Stimulated activated CD8-positive, alpha-beta memory T cell treated with anti-CD3 and anti-CD28 coated beads, Interleukin-15, amount 100 ng/mL, for 4 hours (primary cell): ENCODE measurements around the gene RP9.

ENCODE experiments used
- DNase-seq, 2 donors: peaks; one replicate each; pipeline ENCODE4 v3.0.0-alpha.2; 2020; ENCODE audit warnings: low read depth in 2 of 2

The RP9 gene, protein sequence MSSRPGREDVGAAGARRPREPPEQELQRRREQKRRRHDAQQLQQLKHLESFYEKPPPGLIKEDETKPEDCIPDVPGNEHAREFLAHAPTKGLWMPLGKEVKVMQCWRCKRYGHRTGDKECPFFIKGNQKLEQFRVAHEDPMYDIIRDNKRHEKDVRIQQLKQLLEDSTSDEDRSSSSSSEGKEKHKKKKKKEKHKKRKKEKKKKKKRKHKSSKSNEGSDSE

DNA sequence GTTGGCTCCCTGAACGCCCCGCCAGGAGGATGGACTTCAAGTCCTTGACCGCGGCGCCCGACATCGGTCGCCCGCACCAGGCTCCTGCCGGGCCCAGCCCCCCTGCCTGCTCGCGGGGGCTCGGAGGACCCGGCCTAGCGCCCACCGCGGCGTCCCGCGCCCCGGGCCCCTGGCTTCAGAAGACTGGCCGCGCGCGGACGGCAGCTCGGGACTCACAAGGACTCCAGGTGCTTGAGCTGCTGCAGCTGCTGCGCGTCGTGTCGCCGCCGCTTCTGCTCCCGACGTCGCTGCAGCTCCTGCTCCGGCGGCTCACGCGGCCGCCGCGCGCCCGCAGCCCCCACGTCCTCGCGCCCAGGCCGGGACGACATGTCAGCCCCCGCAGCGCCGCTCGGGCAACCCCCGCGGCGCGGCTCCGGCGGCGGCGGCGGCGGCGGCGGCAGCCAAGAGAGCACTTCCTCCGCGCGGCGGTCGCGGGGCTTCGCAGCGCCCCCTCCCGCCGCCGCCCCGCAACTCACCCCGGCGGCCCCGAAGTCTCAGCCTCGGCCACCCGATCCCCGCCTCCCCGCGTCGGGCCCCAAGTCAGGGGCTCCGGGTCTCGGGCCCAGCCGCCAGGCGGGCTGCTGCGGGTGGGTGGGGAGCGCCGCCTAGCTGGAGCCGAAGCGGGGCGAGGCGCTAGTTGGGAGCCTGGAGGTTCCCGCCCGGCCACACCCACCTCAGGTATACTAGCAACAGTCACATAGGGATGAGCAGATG is at the start of gene RP9:
TSS of gene RP9 (minus strand) at position 400 of the 753 bp plus-strand sequence. CDS start at position 368, 32 bp downstream.
- peak; percentile 43 to 62 for DNase-seq

- DNase-seq = no peak
These were observed 48.6 kb upstream of the RP9 start for GRCh38 chr7:33157781-33158180.

DNA sequence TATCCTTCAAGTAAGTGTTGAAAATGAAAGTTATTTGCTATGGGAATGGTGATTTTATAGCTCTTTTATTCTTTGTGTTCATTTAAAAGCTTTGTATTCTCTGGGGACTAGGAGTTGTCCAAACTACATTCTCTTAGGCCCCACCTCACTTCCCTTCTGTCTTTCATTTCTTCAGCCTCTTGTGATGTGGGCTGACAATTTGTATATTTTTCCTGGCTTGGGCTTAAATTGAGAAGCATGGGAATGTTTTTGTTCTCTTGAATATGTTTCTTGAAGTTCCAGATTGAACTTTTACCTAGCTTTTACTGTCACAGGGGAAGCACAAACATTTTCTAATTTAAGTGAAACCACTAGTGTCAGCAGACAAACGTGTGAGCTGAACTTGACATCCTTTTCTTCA is 48.1 kb upstream of the RP9 start:
- no peak for DNase-seq

- no peak for DNase-seq
These were observed 47.2 kb upstream of the RP9 start for GRCh38 chr7:33156441-33156840.

GRCh38 chr7:33155811-33156210 is 46.6 kb upstream of the RP9 start:
- DNase-seq = no peak

GRCh38 chr7:33152087-33152486 is 42.9 kb upstream of the RP9 start:
- no peak for DNase-seq

GRCh38 chr7:33145156-33145555 is 36.0 kb upstream of the RP9 start:
- no peak for DNase-seq

DNA sequence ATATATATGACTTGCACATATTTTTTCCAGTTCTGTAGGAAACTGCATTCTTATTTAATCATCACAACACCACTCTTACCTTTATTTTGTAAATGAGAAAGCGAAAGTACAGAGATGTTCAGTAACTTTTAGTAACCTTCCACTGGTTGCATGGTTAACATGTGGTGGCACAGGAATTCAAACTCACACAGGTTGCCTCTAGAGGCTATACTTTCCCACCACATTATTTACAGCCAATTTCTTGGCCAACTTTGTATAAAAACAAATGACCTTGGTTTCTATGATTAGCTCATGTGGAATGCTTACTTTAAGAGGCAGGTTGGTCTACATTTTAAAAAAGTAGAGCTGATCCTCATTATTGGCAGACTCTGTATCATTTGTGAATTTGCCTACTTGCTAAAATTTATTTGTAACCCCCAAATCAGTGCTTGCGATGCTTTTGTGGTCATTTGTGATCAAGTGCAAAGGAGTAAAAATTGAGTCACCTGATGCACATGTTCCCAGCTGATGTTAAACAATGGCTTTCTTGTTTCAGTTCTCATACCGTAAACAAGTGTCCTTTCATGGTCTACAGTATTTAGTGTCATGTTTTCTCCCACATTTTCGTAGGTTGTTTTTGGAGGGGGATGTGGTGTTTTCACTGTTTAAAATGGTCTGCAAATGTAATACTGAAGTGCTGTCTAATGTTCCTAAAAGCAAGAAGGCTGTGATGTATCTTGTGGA is 35.0 kb upstream of the RP9 start:
- DNase-seq = no peak

DNA sequence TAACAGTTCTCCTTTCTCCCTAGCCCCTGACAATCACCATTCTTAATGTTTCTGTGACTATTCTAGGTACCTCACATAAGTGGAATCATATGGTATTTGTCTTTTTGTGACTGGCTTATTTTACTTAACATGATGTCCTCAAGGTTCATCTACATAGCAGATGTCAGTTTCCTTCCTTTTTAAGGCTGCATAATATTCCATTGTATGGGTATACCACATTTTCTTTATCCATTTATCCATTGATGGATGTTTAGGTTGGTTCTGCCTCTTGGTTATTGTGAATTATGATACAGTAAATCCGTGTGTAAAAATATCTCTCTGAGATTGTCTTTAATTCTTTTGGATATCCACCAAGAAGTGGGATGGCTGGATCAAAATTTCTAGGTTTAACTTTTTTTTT is 33.4 kb upstream of the RP9 start:
- DNase-seq = no peak

DNA sequence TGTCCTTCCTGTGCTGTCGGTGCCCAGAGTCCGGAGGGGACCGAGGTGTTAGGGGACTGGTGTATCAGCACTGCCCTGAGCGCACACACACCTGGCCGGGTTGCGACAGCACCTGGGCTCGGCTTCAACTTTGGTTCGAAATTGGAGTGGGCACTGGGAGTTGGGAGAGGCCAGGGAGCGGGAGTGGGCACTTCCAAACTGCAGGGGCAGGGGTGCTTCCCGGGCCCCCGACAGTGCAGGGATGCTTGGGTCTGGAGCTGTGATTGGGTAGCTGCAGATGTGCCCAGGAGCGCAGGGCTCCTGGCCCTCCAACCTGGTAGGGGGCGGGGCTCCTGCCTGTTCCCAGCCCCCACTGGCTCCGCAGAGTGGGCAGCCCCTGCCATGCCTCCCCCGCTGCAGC is 27.9 kb upstream of the RP9 start:
- no peak for DNase-seq

DNA sequence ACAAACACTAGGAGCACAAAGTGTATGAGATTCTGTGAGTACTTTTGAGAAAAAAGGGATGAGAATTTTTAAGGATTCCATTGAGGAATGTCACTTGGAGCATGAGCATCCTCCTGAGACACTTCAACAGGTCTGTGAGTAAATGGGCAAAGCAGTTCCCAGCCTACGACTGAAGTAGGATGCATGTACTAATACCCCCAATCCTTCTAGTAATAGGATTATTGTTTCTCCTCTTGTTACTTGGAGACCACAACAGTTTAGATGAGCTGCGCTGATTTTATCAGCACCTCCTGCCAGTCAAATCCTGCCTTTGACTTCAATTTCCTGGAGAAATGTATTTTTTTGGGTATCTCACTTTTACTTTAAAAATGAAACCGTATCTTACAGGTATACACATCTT is 21.0 kb upstream of the RP9 start:
- no peak for DNase-seq

DNA sequence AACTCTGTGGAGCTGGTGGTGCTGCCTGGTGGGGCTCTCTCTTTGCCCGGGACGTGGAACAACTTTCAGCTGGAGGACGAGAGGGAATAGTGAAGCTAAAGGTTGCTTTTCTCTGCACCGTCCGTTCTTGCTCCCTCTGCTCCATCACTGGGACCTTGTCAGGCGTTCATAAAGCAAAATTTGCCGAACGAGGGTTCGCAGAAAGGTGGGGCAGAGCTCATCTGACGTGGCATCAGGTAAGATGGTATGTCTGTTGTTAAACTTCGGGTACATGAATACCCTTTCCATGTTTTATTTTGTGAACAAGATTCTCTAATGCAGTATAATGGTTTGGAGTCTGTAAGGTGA is 20.6 kb upstream of the RP9 start:
- DNase-seq = no peak

- DNase-seq = peak; percentile 80 to 84
These were observed 20.0 kb upstream of the RP9 start, which contains the start of gene BBS9 for GRCh38 chr7:33128990-33129805. Gene BBS9, plus strand, starts transcription at chr7:33129564. Its CDS starts 16,689 bp downstream, at chr7:33146253.

DNA sequence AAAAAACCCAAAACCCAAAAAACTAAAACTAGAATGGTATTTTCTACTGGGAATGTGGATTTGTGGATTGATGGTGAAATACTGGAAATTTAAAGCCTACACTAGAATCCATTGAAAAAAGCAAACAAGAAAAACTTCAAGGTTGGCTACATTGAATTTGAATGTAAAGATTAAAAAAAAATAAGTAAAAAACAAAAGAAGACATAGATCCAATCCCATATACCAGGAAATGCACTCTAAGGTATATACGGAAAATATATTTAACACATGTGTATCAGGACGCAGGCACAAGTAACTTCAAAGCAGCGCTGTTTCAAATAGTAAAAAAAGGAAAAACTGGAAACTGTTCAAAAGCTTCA is 19.4 kb upstream of the RP9 start:
- no peak for DNase-seq

GRCh38 chr7:33127085-33127484 is 17.9 kb upstream of the RP9 start:
- DNase-seq = no peak

GRCh38 chr7:33118383-33118782 is 9.2 kb upstream of the RP9 start:
- no peak for DNase-seq

DNA sequence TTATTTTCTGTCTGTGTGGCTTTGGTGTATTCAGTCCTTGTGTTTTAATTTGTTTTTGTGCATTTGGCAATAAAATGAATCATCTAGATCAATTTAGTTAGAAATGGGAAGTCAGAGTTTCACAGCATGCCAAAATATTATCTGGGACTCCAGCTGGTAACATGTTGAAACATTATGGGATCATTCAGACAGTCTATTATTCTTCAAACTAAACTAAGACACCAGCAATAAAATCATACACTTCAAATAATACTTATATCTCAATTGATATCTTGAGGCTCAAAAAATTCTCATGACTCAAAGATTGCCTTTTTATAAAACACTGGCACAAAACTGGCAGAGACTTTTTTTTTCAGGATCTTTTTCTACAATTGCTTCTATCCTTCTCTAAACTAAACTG is 5.8 kb upstream of the RP9 start:
- DNase-seq = no peak

DNA sequence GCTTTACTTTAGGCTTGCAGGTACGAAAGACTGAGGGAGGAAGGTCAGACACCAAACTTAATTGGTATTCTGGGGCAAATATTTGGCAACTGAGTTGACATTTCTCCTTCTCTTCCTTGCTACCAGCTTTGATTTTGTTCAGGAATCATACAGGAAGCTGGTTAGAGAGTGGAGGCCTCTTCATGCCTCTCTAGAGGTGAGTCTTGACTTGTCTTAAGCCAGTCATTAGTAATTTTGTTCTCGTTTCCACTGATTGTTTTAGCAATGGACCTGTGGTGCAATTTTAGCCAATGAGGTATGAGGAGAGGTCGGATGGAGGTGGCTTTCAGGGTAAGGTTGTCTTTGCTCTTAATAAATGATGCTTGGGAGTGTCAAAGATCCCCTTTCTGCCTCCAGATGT is 2.4 kb upstream of the RP9 start:
- no peak for DNase-seq

DNA sequence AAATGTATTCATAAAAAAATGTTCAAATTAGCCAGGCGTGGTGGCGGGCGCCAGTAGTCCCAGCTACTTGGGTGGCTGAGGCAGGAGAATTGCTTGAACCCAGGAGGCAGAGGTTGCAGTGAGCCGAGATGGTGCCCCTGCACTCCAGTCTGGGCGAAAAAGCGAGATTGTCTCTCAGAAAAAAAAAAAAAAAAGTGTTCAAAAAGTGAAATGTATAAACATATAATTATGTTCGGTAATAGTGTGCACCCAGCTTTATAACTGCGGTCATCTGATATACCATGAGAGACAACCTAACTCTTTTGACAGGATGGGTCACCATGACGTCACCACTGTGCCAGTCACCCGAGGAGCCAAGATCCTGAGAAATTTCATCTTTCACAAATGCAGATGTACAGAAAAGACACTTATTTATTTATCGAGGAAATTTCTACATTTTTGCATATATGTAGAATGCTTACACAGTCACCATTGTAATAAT is 594 bp upstream of the RP9 start:
- DNase-seq = no peak

DNA sequence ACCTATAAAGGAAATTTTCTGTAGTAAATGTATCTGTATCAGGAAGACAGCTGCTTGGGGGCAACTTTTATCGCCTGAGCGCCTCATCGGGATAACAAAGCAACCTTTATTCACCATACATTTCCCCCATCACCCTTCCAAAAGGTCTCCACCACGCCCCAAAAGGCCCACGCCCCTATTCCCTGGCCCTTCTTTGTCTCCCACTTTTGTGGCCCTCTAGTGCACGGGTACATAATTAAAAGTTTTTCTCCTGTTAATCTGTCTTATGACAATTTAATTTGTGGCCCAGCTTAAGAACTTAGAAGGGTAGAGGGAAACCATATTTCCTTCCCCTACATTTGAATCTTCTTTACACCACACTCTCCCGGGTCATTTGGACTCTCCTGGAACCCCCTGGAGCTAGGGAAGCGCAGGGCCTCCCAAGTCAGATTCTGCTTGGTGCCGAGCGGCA is 625 bp downstream of the RP9 start:
- no peak for DNase-seq

- DNase-seq = no peak
These were observed 1.8 kb downstream of the RP9 start for GRCh38 chr7:33107136-33108066.
